ENCODE data around the gene OR1I1.

Gene OR1I1

GRCh38 chr19:15098460-15098859 is 16.4 kb downstream of the OR1I1 start:
- DNase-seq (ENCODE audit: low read depth), result no peak

GRCh38 chr19:15099017-15099582 is 17.1 kb downstream of the OR1I1 start:
- DNase-seq (ENCODE audit: low read depth), result no peak

- no peak for DNase-seq (ENCODE audit: low read depth)
Observed at GRCh38 chr19:15101479-15102082, 19.6 kb downstream of the OR1I1 start.

- no peak for DNase-seq (ENCODE audit: low read depth)
Observed at GRCh38 chr19:15104003-15104402, 22.0 kb downstream of the OR1I1 start.

- DNase-seq (ENCODE audit: low read depth), result no peak
Observed at GRCh38 chr19:15104411-15104810, 22.4 kb downstream of the OR1I1 start.

GRCh38 chr19:15105044-15105443 is 23.0 kb downstream of the OR1I1 start:
- no peak for DNase-seq (ENCODE audit: low read depth)

GRCh38 chr19:15107061-15108010 is 25.3 kb downstream of the OR1I1 start, which contains the start of gene SYDE1:
SYDE1 (plus strand) TSS chr19:15107401; CDS start chr19:15107434, 33 bp downstream.
- no peak for DNase-seq (ENCODE audit: low read depth)

GRCh38 chr19:15108145-15108844 is 26.3 kb downstream of the OR1I1 start:
- no peak for DNase-seq (ENCODE audit: low read depth)

GRCh38 chr19:15108845-15109767 is 27.1 kb downstream of the OR1I1 start:
- no peak for DNase-seq (ENCODE audit: low read depth)

GRCh38 chr19:15109768-15110417 is 27.9 kb downstream of the OR1I1 start:
- DNase-seq (ENCODE audit: low read depth), result no peak

- no peak for DNase-seq (ENCODE audit: low read depth)
Observed at GRCh38 chr19:15110418-15110815, 28.4 kb downstream of the OR1I1 start.

- no peak for DNase-seq (ENCODE audit: low read depth)
Observed at GRCh38 chr19:15111758-15112157, 29.7 kb downstream of the OR1I1 start.

- DNase-seq (ENCODE audit: low read depth), result no peak
Observed at GRCh38 chr19:15112385-15112784, 30.4 kb downstream of the OR1I1 start.

- no peak for DNase-seq (ENCODE audit: low read depth)
Observed at GRCh38 chr19:15113245-15114152, 31.5 kb downstream of the OR1I1 start.

- no peak for DNase-seq (ENCODE audit: low read depth)
Observed at GRCh38 chr19:15114153-15114540, 32.1 kb downstream of the OR1I1 start.

- no peak for DNase-seq (ENCODE audit: low read depth)
Observed at GRCh38 chr19:15115080-15115479, 33.1 kb downstream of the OR1I1 start.

GRCh38 chr19:15115762-15116615 is 34.0 kb downstream of the OR1I1 start:
- no peak for DNase-seq (ENCODE audit: low read depth)

- DNase-seq (ENCODE audit: low read depth), result no peak
Observed at GRCh38 chr19:15116856-15117255, 34.8 kb downstream of the OR1I1 start.

GRCh38 chr19:15118248-15118647 is 36.2 kb downstream of the OR1I1 start:
- no peak for DNase-seq (ENCODE audit: low read depth)

All from non-pigmented ciliary epithelial cell (primary cell).